GM18907 (cell line): ENCODE results near the gene DNASE1L2.

Experiments used
- ATAC-seq: cut with Tn5 transposase; IDR thresholded peaks from one replicate; pipeline ENCODE4 v1.9.1; 2021; ENCODE audit warnings: mild to moderate bottlenecking, moderate library complexity; ENCODE audit not compliant: unreplicated experiment

DNASE1L2 gene

GRCh38 chr16:2284001-2284770 is 47.9 kb downstream of the DNASE1L2 start:
- ATAC-seq: no peak

- ATAC-seq: no peak
Measured at GRCh38 chr16:2284797-2285576, 48.7 kb downstream of the DNASE1L2 start.

- ATAC-seq: no peak
Measured at GRCh38 chr16:2285731-2286191, 49.5 kb downstream of the DNASE1L2 start.

GRCh38 chr16:2286550-2286949 is 50.3 kb downstream of the DNASE1L2 start:
- no peak for ATAC-seq

GRCh38 chr16:2287916-2288547 is 51.8 kb downstream of the DNASE1L2 start:
- no peak for ATAC-seq
